CD14-positive monocyte (primary cell): Measurements from ENCODE around the gene SYNE3. TPM values are rescaled to one million over a fixed set of nuclear protein-coding genes. Genes with fewer than 3 reads are reported as not detected.
A peak's percentile ranks its signal among the peaks of the same experiment; 100 is the strongest.

Source experiments
- DNase-seq, 3 donors: peaks; one replicate each; pipeline ENCODE4 v3.0.0-alpha.2; 2011 to 2022
- H2AFZ ChIP-seq: 2 replicates; pipeline ENCODE4 v1.6.0; 2012; ENCODE audit warnings: mild to moderate bottlenecking, low read depth, low read length, inconsistent platforms; ENCODE audit not compliant: insufficient read depth, poor library complexity, severe bottlenecking
- H3K27ac ChIP-seq, 2 donors: 1 replicate in 1 of 2; 2 replicates in 1 of 2; pipeline ENCODE4 v1.5.1; 2012 to 2013; ENCODE audit warnings: low read length in 2 of 2, control low read depth in 1 of 2, inconsistent platforms in 1 of 2, low read depth in 1 of 2, mild to moderate bottlenecking in 1 of 2
- H3K27me3 ChIP-seq, 2 donors: one replicate each; pipeline versions ENCODE4 v1.6.0 to v1.6.1; 2011 to 2013; ENCODE audit warnings: low read length in 2 of 2; ENCODE audit not compliant: control insufficient read depth in 2 of 2, insufficient read depth in 2 of 2
- H3K36me3 ChIP-seq, 2 donors: replicated peaks in 1 of 2; 1 replicate in 1 of 2; 2 replicates in 1 of 2; pipeline versions ENCODE4 v1.5.1 to v1.6.1; 2012 to 2013; ENCODE audit warnings: low read length in 2 of 2, control low read depth in 1 of 2, inconsistent platforms in 1 of 2, mild to moderate bottlenecking in 1 of 2; ENCODE audit not compliant: insufficient read depth in 2 of 2, control insufficient read depth in 1 of 2
- H3K4me1 ChIP-seq, 2 donors: 1 replicate in 1 of 2; 2 replicates in 1 of 2; pipeline versions ENCODE4 v1.5.1 to v1.6.1; 2012 to 2013; ENCODE audit warnings: low read length in 2 of 2, control low read depth in 1 of 2, inconsistent platforms in 1 of 2, mild to moderate bottlenecking in 1 of 2, moderate library complexity in 1 of 2; ENCODE audit not compliant: insufficient read depth in 2 of 2, control insufficient read depth in 1 of 2
- H3K4me2 ChIP-seq: replicated peaks from 2 replicates; pipeline ENCODE3; 2012; ENCODE audit warnings: low read length, moderate library complexity, mild to moderate bottlenecking; ENCODE audit not compliant: poor library complexity, severe bottlenecking; ENCODE audit errors: extremely low read depth
- H3K4me3 ChIP-seq, 3 experiments: fragments of 200-600 bp in 1 of 3; sonication (generic) in 1 of 3; replicated peaks in 1 of 3; 1 replicate in 2 of 3; 2 replicates in 1 of 3; pipeline ENCODE4 v1.5.1; 2011 to 2013; ENCODE audit warnings: low read length in 3 of 3, mild to moderate bottlenecking in 3 of 3, control low read depth in 2 of 3, low read depth in 2 of 3, inconsistent platforms in 1 of 3, moderate library complexity in 1 of 3
- H3K79me2 ChIP-seq: 2 replicates; pipeline ENCODE4 v1.6.0; 2012; ENCODE audit warnings: mild to moderate bottlenecking, control low read depth, inconsistent platforms, low read length, moderate library complexity; ENCODE audit not compliant: insufficient read depth
- H3K9ac ChIP-seq: 2 replicates; pipeline ENCODE4 v1.6.0; 2017; ENCODE audit warnings: low read length, mild to moderate bottlenecking; ENCODE audit not compliant: insufficient read depth, poor library complexity, severe bottlenecking
- H3K9me3 ChIP-seq, 2 donors: replicated peaks in 1 of 2; 1 replicate in 1 of 2; 2 replicates in 1 of 2; pipeline versions ENCODE4 v1.5.1 to v1.6.1; 2012 to 2013; ENCODE audit warnings: low read length in 2 of 2, control low read depth in 1 of 2; ENCODE audit not compliant: control insufficient read depth in 1 of 2, insufficient read depth in 1 of 2
- H4K20me1 ChIP-seq: 2 replicates; pipeline ENCODE4 v1.6.0; 2012; ENCODE audit warnings: mild to moderate bottlenecking, low read length, control low read depth, moderate library complexity; ENCODE audit not compliant: insufficient read depth
- H3K27ac Mint-ChIP-seq, 7 donors: one replicate each; pipeline ENCODE4 v1.8.0; 2020; ENCODE audit warnings: mild to moderate bottlenecking in 7 of 7, mixed read lengths in 7 of 7, moderate library complexity in 6 of 7, inconsistent platforms in 2 of 7
- H3K27me3 Mint-ChIP-seq, 3 donors: one replicate each; pipeline ENCODE4 v1.8.0; 2021 to 2022; ENCODE audit warnings: low read depth in 3 of 3, mild to moderate bottlenecking in 3 of 3, mixed read lengths in 3 of 3, moderate library complexity in 3 of 3, inconsistent platforms in 1 of 3
- H3K36me3 Mint-ChIP-seq, 2 donors: one replicate each; pipeline ENCODE4 v1.8.0; 2020; ENCODE audit warnings: mixed read lengths in 2 of 2, inconsistent platforms in 1 of 2, mild to moderate bottlenecking in 1 of 2
- H3K4me1 Mint-ChIP-seq: one replicate; pipeline ENCODE4 v1.8.0; 2020; ENCODE audit warnings: mild to moderate bottlenecking, mixed read lengths
- H3K4me3 Mint-ChIP-seq, 2 donors: one replicate each; pipeline ENCODE4 v1.8.0; 2020; ENCODE audit warnings: mild to moderate bottlenecking in 2 of 2, mixed read lengths in 2 of 2, moderate library complexity in 1 of 2
- H3K9me3 Mint-ChIP-seq, 7 donors: one replicate each; pipeline ENCODE4 v1.8.0; 2020 to 2022; ENCODE audit warnings: mixed read lengths in 7 of 7, mild to moderate bottlenecking in 6 of 7, moderate library complexity in 6 of 7, inconsistent platforms in 2 of 7
- CTCF ChIP-seq: fragments of 200-600 bp; IDR thresholded peaks from one replicate; pipeline ENCODE4 v1.8.0; 2022; ENCODE audit warnings: antibody characterized with exemption, mild to moderate bottlenecking
- WGBS: methylation state at CpG from one replicate; pipeline ENCODE4 v1.1.5; 2013; ENCODE audit warnings: missing lambda C conversion rate; ENCODE audit not compliant: insufficient coverage; 5-methylcytosine and 5-hydroxymethylcytosine counted together
- intact Hi-C, 2 donors: fragments of 100-400 bp; cut with micrococcal nuclease; formaldehyde crosslinking; loops; one replicate each; pipeline versions ENCODE4 v1.15.0 to v1.15.1; 2023
- polyA plus RNA-seq, 3 donors: library from polyadenylated mRNA; depleted of rRNA in 1 of 3; unstranded in 2 of 3; stranded (reverse) in 1 of 3; fragments of 300-500 nt in 2 of 3; fragments of >200 nt in 1 of 3; fragmentation: Illumina TruSeq in 2 of 3; gene quantifications; 1 replicate in 2 of 3; 2 replicates in 1 of 3; pipeline ENCODE4 v1.2.3, GENCODE V29; 2012 to 2021

Gene SYNE3
- polyA plus RNA-seq, 3 donors: 2.6 to 26.1 (median 3.5) TPM

GRCh38 chr14:95500772-95501401, 15.6 kb downstream of the SYNE3 start:
- Mint-ChIP-seq H3K27me3 (no peaks in the 10 kb centered on the region), H3K27ac (peak overlapping the region in 5 of 7 donors; percentile 36 to 70 (median 66)), H3K4me1 (peaks cover 80% of the 10 kb centered on the region), H3K9me3 (no peaks in the 10 kb centered on the region), H3K4me3 (no peak overlapping the region), H3K36me3 (peaks cover 40 to 52% of the 10 kb centered on the region in 2 donors)
- peaks cover 73 to 76% of the 10 kb centered on the region in 2 donors for H3K4me1 ChIP-seq
- no peak for TF ChIP-seq CTCF
- H3K9me3 ChIP-seq: no peaks in the 10 kb centered on the region
- peaks cover 18 to 55% of the 10 kb centered on the region in 2 donors for H3K36me3 ChIP-seq
- peak overlapping the region in 1 of 2 donors; percentile 72 for H3K27ac ChIP-seq
- peak in 1 of 3 donors; percentile 53 for DNase-seq
- no peak overlapping the region for H3K4me2 ChIP-seq
- WGBS: 95% methylated on average over 10 of the region's 14 CpGs
- H3K4me3 ChIP-seq: no peak overlapping the region
- H2AFZ ChIP-seq: no peak overlapping the region
- no peaks in the 10 kb centered on the region for H3K27me3 ChIP-seq
- intact Hi-C loops: no loop called here
- peaks cover 78% of the 10 kb centered on the region for H4K20me1 ChIP-seq
- H3K9ac ChIP-seq: no peak overlapping the region
- H3K79me2 ChIP-seq: peaks cover 100% of the 10 kb centered on the region

- Mint-ChIP-seq H3K4me3 (no peak overlapping the region), H3K27ac (peak overlapping the region in 4 of 7 donors; percentile 36 to 75 (median 62)), H3K4me1 (peaks cover 83% of the 10 kb centered on the region), H3K27me3 (no peaks in the 10 kb centered on the region), H3K36me3 (peaks cover 39 to 51% of the 10 kb centered on the region in 2 donors), H3K9me3 (no peaks in the 10 kb centered on the region)
- peaks cover 18 to 52% of the 10 kb centered on the region in 2 donors for H3K36me3 ChIP-seq
- intact Hi-C loops: no loop called here
- no peak for TF ChIP-seq CTCF
- no peak overlapping the region for H2AFZ ChIP-seq
- H3K27me3 ChIP-seq: no peaks in the 10 kb centered on the region
- peaks cover 73% of the 10 kb centered on the region for H4K20me1 ChIP-seq
- no peak overlapping the region for H3K4me3 ChIP-seq
- 96% methylated on average over 14 of the region's 14 CpGs for WGBS
- H3K9ac ChIP-seq: no peak overlapping the region
- peaks cover 75 to 79% of the 10 kb centered on the region in 2 donors for H3K4me1 ChIP-seq
- peaks cover 99% of the 10 kb centered on the region for H3K79me2 ChIP-seq
- H3K27ac ChIP-seq: peak overlapping the region in 1 of 2 donors; percentile 72
- H3K4me2 ChIP-seq: no peak overlapping the region
- DNase-seq: no peak
- H3K9me3 ChIP-seq: no peaks in the 10 kb centered on the region
Observed at GRCh38 chr14:95500201-95500681, 16.2 kb downstream of the SYNE3 start.
